ENCODE results near the gene LGMN.

DNA sequence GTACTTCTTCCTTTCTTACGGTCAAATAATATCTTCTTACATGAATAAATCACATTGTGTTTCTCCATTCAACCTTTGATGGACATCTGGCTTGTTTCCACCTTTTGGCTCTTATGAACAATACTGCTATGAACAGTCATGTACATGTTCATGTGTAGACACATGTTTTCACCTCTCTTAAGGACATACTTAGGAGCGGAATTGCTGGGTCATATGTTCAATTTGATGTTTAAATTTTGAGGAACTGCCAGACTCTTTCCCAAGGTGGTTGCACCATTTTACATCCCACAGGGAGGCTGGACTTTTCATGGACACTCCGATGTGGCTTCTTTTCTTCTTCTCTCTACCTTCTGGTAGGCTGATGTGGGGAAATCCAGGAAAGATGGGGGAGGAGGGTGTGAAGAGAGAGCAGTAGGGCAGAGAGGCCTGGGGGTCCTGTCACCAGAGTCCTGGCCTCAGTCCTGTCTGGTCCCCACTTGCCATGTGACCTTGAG lies 16.8 kb downstream of the LGMN start:
- no peak for TF ChIP-seq EZH2 (IDR thresholded peaks at IDR 0.05; ENCODE audit: low read length)
- no peak for TF ChIP-seq CTCF (optimal IDR thresholded peaks at IDR 0.05 in 1 of 3, IDR thresholded peaks at IDR 0.05 in 1 of 3, conservative IDR thresholded peaks at IDR 0.05 in 1 of 3; ENCODE audit: extremely low read depth in 1 of 3, insufficient read depth in 2 of 3, low read length in 3 of 3)

All from keratinocyte (primary cell).